Endothelial cell (in vitro differentiated cells): ENCODE results near the gene ANKFY1. TPM values are rescaled to one million over a fixed set of nuclear protein-coding genes. Genes with fewer than 3 reads are reported as not detected.

Experiments
- DNase-seq: peaks from one replicate; pipeline ENCODE4 v3.0.0; 2021; ENCODE audit warnings: low spot score
- H3K27ac Mint-ChIP-seq: one replicate; pipeline ENCODE4 v1.8.0; 2021; ENCODE audit warnings: mixed read lengths, inconsistent platforms; ENCODE audit not compliant: unreplicated experiment
- H3K27me3 Mint-ChIP-seq: one replicate; pipeline ENCODE4 v1.8.0; 2021; ENCODE audit warnings: mild to moderate bottlenecking, moderate library complexity, mixed read lengths, inconsistent platforms; ENCODE audit not compliant: unreplicated experiment
- H3K36me3 Mint-ChIP-seq: one replicate; pipeline ENCODE4 v1.8.0; 2021; ENCODE audit warnings: mild to moderate bottlenecking, low read depth, mixed read lengths, inconsistent platforms; ENCODE audit not compliant: unreplicated experiment
- H3K4me1 Mint-ChIP-seq: one replicate; pipeline ENCODE4 v1.8.0; 2021; ENCODE audit warnings: mild to moderate bottlenecking, mixed read lengths, inconsistent platforms; ENCODE audit not compliant: unreplicated experiment
- H3K4me3 Mint-ChIP-seq: one replicate; pipeline ENCODE4 v1.8.0; 2021; ENCODE audit warnings: mild to moderate bottlenecking, mixed read lengths, inconsistent platforms; ENCODE audit not compliant: unreplicated experiment
- H3K9me3 Mint-ChIP-seq: one replicate; pipeline ENCODE4 v1.8.0; 2021; ENCODE audit warnings: mixed read lengths, inconsistent platforms; ENCODE audit not compliant: unreplicated experiment
- total RNA-seq: library from RNA; stranded (reverse); fragmentation: NEBNext Ultra II Directional; extraction: Animal tissue kit (Norgen Biotek cat#: 25700); gene quantifications from one replicate; pipeline ENCODE4 v1.2.1, GENCODE V29; 2021; ENCODE audit not compliant: unreplicated experiment
- TF ChIP-seq, protein P1 (sequence below): fragments of 200-600 bp; sonication (generic); IDR thresholded peaks from one replicate; pipeline ENCODE4 v1.5.0; 2021; ENCODE audit warnings: antibody characterized with exemption; ENCODE audit not compliant: unreplicated experiment

The ANKFY1 gene
- total RNA-seq, 1 donor from 2014 or later: 41.6 TPM

- TF ChIP-seq, protein P1, sequence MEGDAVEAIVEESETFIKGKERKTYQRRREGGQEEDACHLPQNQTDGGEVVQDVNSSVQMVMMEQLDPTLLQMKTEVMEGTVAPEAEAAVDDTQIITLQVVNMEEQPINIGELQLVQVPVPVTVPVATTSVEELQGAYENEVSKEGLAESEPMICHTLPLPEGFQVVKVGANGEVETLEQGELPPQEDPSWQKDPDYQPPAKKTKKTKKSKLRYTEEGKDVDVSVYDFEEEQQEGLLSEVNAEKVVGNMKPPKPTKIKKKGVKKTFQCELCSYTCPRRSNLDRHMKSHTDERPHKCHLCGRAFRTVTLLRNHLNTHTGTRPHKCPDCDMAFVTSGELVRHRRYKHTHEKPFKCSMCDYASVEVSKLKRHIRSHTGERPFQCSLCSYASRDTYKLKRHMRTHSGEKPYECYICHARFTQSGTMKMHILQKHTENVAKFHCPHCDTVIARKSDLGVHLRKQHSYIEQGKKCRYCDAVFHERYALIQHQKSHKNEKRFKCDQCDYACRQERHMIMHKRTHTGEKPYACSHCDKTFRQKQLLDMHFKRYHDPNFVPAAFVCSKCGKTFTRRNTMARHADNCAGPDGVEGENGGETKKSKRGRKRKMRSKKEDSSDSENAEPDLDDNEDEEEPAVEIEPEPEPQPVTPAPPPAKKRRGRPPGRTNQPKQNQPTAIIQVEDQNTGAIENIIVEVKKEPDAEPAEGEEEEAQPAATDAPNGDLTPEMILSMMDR: no peak
- H3K4me1 Mint-ChIP-seq: peaks cover 3% of the 10 kb centered on the region
- no peak overlapping the region for H3K27ac Mint-ChIP-seq
- peak overlapping the region; percentile 13 for H3K4me3 Mint-ChIP-seq
- DNase-seq: no peak
- peaks cover 12% of the 10 kb centered on the region for H3K36me3 Mint-ChIP-seq
- peaks cover 2% of the 10 kb centered on the region for H3K27me3 Mint-ChIP-seq
- no peaks in the 10 kb centered on the region for H3K9me3 Mint-ChIP-seq
Observed at GRCh38 chr17:4307179-4307930, 43.6 kb upstream of the ANKFY1 start.

- H3K9me3 Mint-ChIP-seq: no peaks in the 10 kb centered on the region
- H3K4me1 Mint-ChIP-seq: peaks cover 2% of the 10 kb centered on the region
- H3K27ac Mint-ChIP-seq: no peak overlapping the region
- DNase-seq: no peak
- H3K4me3 Mint-ChIP-seq: no peak overlapping the region
- TF ChIP-seq, protein P1: no peak
- peaks cover 18% of the 10 kb centered on the region for H3K36me3 Mint-ChIP-seq
- H3K27me3 Mint-ChIP-seq: peaks cover 2% of the 10 kb centered on the region
Observed at GRCh38 chr17:4305224-4305623, 41.4 kb upstream of the ANKFY1 start.

DNA sequence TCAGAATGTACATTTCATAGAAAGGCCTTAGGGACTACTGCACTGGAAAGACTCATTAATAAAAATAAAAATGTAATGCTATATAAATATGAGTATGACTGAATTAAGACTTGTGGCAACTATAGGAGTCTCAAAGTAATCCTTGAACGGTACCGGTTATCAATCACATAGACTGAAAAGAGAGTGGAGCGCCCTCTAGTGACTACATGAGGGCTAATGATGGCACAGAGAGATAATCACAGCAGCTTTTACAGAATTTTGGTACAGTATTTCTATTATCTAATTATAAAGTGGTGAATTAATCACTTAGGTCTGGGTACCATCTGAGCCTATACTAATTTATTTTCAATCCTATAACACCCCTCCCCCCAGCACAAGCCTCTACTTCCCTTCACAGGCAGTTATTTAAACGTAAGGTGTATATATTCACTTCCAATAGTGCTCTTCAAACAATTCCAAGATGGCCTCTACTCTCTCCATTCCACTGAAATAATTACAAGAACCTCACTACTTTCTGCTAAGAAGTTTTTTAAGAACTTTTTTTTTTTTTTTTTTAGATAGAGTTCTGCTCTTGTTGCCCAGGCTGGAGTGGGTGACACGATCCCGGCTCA is 40.7 kb upstream of the ANKFY1 start:
- Mint-ChIP-seq H3K27ac (no peak overlapping the region), H3K4me3 (no peak overlapping the region), H3K36me3 (peaks cover 13% of the 10 kb centered on the region), H3K9me3 (no peaks in the 10 kb centered on the region), H3K27me3 (peaks cover 2% of the 10 kb centered on the region), H3K4me1 (no peaks in the 10 kb centered on the region)
- DNase-seq: peak; percentile 52
- TF ChIP-seq, protein P1: peak; percentile 69

GRCh38 chr17:4301066-4301465 is 37.3 kb upstream of the ANKFY1 start:
- Mint-ChIP-seq H3K9me3 (no peaks in the 10 kb centered on the region), H3K27ac (no peak overlapping the region), H3K36me3 (peaks cover 8% of the 10 kb centered on the region), H3K27me3 (no peaks in the 10 kb centered on the region), H3K4me1 (no peaks in the 10 kb centered on the region), H3K4me3 (peak overlapping the region; percentile 13)
- DNase-seq: no peak
- TF ChIP-seq, protein P1: no peak

GRCh38 chr17:4297351-4297750 is 33.6 kb upstream of the ANKFY1 start:
- Mint-ChIP-seq H3K4me3 (no peak overlapping the region), H3K36me3 (peaks cover 6% of the 10 kb centered on the region), H3K4me1 (no peaks in the 10 kb centered on the region), H3K27me3 (no peaks in the 10 kb centered on the region), H3K27ac (no peak overlapping the region), H3K9me3 (no peaks in the 10 kb centered on the region)
- DNase-seq: no peak
- TF ChIP-seq, protein P1: no peak
